ENCODE measurements around the gene GLOD4. TPM values are rescaled to one million over a fixed set of nuclear protein-coding genes. Genes with fewer than 3 reads are reported as not detected.

The GLOD4 gene
- total and polyA plus RNA-seq, 7 donors: 13.5 to 29.2 (median 21.3) TPM

DNA sequence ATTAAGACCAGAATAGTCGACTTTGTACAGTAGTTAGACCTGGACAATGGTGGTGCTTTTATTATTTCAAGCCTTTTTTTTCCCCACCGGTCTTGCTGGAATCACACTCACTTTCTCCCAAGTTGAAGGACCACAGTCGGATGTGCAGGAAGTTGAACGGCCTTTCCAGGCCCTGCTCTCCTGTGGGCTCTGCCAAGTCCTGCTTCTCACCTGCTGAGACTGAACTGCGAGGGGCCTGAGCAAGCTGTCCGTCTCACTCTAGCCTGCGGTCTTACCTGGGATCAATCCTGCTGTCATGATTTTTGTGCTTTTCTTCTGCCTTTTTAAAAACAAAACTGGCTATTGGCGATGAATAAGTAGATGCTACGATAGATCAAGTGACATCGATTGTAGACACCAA is 48.3 kb downstream of the GLOD4 start:
- Histone ChIP-seq H3K27ac (no peak overlapping the region), H3K36me3 (ENCODE audit: insufficient read depth in 1 of 2, low read depth in 1 of 2) (no peaks in the 10 kb centered on the region), H3K9me3 (no peaks in the 10 kb centered on the region), H3K4me3 (peak overlapping the region; percentile 87), H3K4me1 (no peaks in the 10 kb centered on the region), H3K27me3 (ENCODE audit: insufficient read depth in 3 of 3, low read length in 2 of 3) (peaks cover 0 to 1% (median 0%) of the 10 kb centered on the region in 3 donors)
- 75 to 80% (median 76%) methylated on average over 10 of the region's 10 CpGs for WGBS, 3 donors
- ATAC-seq: no peak
- TF ChIP-seq, protein P1, sequence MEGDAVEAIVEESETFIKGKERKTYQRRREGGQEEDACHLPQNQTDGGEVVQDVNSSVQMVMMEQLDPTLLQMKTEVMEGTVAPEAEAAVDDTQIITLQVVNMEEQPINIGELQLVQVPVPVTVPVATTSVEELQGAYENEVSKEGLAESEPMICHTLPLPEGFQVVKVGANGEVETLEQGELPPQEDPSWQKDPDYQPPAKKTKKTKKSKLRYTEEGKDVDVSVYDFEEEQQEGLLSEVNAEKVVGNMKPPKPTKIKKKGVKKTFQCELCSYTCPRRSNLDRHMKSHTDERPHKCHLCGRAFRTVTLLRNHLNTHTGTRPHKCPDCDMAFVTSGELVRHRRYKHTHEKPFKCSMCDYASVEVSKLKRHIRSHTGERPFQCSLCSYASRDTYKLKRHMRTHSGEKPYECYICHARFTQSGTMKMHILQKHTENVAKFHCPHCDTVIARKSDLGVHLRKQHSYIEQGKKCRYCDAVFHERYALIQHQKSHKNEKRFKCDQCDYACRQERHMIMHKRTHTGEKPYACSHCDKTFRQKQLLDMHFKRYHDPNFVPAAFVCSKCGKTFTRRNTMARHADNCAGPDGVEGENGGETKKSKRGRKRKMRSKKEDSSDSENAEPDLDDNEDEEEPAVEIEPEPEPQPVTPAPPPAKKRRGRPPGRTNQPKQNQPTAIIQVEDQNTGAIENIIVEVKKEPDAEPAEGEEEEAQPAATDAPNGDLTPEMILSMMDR (IDR thresholded peaks at IDR 0.05): no peak
- intact Hi-C loops (cut with DNase I): no loop called here
- DNase-seq: no peak

DNA sequence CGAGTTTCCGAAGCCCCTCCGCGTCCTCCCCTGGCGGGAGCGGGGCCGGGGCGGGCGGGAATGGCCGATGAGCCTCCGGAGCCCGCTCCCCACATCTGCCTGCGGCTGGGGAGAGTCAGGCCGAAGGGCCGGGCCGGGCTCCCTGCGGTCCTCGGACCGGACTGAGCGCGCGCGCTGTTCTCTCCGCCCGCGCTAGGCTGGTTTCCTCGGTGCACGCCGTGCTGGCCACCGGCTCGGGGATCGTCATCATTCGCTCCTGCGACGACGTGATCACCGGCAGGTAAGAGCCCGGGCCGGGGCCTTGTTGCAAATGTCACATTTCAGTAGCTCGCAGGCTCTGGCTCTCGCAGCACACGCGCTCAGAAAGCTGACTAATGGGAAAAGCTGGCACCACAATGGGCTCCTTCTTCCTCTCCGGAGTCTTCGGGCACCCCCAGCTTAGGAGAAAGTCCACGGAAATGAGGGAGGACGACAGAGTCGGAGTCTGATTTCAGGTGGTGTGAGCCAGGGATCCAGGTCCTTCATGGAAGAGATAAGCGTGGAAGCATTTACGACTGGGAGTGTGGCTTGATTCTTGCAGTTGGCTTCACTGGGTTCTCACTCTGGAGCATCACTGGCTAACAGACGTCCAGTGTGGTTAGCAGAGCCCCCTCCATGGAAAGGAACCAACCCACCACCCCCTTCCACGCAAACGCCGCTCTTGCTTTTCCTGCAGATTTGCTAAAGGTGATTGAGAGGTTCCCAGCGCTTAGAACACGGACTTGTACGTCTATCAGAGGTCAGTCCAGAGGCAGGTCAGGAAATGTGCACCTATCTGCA is 49.0 kb downstream of the GLOD4 start:
- TF ChIP-seq, protein P1 (IDR thresholded peaks at IDR 0.05): no peak
- Histone ChIP-seq H3K27me3 (ENCODE audit: insufficient read depth in 3 of 3, low read length in 2 of 3) (peaks cover 0 to 1% (median 0%) of the 10 kb centered on the region in 3 donors), H3K36me3 (ENCODE audit: insufficient read depth in 1 of 2, low read depth in 1 of 2) (no peaks in the 10 kb centered on the region), H3K9me3 (no peaks in the 10 kb centered on the region), H3K4me3 (peak overlapping the region; percentile 87), H3K4me1 (no peaks in the 10 kb centered on the region), H3K27ac (peak overlapping the region; percentile 15)
- intact Hi-C loops (cut with DNase I): no loop called here
- ATAC-seq: peak; percentile 54 to 62 (median 56)
- WGBS, 3 donors: 8 to 11% (median 10%) methylated on average over 48 to 57 of the region's 57 CpGs
- DNase-seq: peak; percentile 42 to 58

GRCh38 chr17:732067-732901 is 49.8 kb downstream of the GLOD4 start, which contains the start of gene TLCD3A:
Gene TLCD3A, plus strand, starts transcription at chr17:732596. Its CDS starts 52 bp downstream, at chr17:732648.
- Histone ChIP-seq H3K36me3 (ENCODE audit: insufficient read depth in 1 of 2, low read depth in 1 of 2) (no peaks in the 10 kb centered on the region), H3K27me3 (ENCODE audit: insufficient read depth in 3 of 3, low read length in 2 of 3) (peaks cover 0 to 1% (median 0%) of the 10 kb centered on the region in 3 donors), H3K27ac (peak within 1 kb of the TSS; percentile 26), H3K4me1 (no peaks in the 10 kb centered on the region), H3K4me3 (peak within 1 kb of the TSS; percentile 87), H3K9me3 (no peaks in the 10 kb centered on the region)
- intact Hi-C loops (cut with DNase I): no loop called here
- TF ChIP-seq, protein P1 (IDR thresholded peaks at IDR 0.05): no peak
- ATAC-seq (peak; percentile 76 to 91 (median 84)), DNase-seq (peak; percentile 80 to 84)
- 1% methylated on average over 19 to 123 of the region's 126 CpGs for WGBS, 3 donors

GRCh38 chr17:731644-732066 is 50.4 kb downstream of the GLOD4 start:
- Histone ChIP-seq H3K4me3 (peak overlapping the region; percentile 87), H3K36me3 (ENCODE audit: insufficient read depth in 1 of 2, low read depth in 1 of 2) (no peaks in the 10 kb centered on the region), H3K27ac (peak overlapping the region; percentile 26), H3K4me1 (no peaks in the 10 kb centered on the region), H3K27me3 (ENCODE audit: insufficient read depth in 3 of 3, low read length in 2 of 3) (peaks cover 0 to 1% (median 0%) of the 10 kb centered on the region in 3 donors), H3K9me3 (no peaks in the 10 kb centered on the region)
- ATAC-seq (peak; percentile 11 to 32 (median 19)), DNase-seq (no peak)
- 9 to 14% (median 10%) methylated on average over 20 to 26 of the region's 26 CpGs for WGBS, 3 donors
- intact Hi-C loops (cut with DNase I): no loop called here
- TF ChIP-seq, protein P1 (IDR thresholded peaks at IDR 0.05): no peak

Measured in psoas muscle (tissue), 8 donors.